HG03558 (cell line): ENCODE measurements around the gene PREX1.
"Not testable (repeated sequence)": the region's sequence is repeated elsewhere in the genome, so short reads cannot be mapped to it uniquely, and the experiment has no call there.

ENCODE experiments used
- ATAC-seq: cut with Tn5 transposase; IDR thresholded peaks from one replicate; pipeline ENCODE4 v1.9.1; 2021; ENCODE audit warnings: moderate number of reproducible peaks; ENCODE audit not compliant: unreplicated experiment; ENCODE audit errors: extremely low read depth

PREX1 gene

GRCh38 chr20:48599748-48600469 lies 227.9 kb downstream of the PREX1 start:
- no peak for ATAC-seq

DNA sequence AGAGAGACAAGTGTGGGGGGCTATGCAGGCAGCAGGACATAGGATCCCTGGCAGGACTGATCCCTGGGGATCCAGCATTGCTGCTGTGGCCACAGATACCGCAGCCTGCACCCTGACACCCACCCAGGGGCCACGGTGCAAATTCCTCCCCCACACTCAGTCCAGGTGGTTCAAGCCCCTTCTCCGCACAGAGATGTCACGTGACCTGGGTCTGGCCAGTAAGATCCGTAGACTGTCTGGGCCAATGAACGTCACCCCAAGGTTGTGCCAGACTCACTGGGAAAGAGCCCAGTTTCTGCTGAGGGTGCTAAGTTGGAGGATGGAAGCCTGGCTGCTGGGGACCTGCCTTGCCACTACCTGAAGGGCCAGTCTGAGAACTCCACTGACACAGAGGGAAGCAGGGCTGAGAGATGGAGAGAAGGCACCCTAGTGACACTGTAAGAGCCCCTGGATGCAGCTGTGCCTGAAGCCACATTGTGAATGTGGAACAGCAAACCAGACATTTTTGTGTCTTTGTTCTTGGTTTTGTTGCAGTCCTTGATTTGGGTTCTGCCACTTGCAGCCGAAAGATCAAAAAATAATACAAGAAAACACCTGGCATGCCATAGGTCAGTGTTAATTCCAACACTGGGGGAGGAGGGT lies 228.6 kb downstream of the PREX1 start:
- ATAC-seq: no peak

DNA sequence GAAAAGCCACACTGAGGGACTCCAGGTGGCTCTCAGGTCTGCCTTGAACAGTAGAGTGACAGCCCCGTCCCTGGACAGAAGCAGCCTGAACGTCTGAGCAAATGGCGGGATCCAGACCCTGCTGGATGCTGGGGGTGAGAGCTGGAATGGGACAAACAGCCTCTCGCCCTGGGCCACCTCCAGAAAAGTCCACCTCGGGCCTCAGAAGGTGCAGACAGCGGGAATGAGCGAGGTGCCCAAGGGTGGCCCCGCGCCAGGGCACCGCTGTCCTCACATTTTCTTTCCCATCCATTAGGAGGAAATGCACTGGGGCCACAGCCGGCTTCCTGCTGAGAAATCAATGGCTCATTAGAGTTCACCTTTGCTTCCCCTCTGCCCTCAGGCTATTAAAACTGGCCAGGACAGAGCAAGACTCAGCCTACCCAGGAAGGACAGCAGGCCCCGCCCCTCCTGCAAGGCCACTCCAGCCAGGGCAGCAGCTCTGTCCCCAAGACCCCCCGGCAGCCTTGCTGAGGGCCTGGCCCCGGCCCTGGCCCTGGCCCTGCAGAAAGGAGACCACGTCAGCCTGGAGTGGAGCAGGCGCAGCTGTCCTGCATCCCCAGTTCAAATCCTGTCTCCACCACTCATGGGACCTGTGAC lies 229.4 kb downstream of the PREX1 start:
- not testable (repeated sequence) for ATAC-seq

GRCh38 chr20:48597521-48598302 lies 230.1 kb downstream of the PREX1 start:
- ATAC-seq: no peak

DNA sequence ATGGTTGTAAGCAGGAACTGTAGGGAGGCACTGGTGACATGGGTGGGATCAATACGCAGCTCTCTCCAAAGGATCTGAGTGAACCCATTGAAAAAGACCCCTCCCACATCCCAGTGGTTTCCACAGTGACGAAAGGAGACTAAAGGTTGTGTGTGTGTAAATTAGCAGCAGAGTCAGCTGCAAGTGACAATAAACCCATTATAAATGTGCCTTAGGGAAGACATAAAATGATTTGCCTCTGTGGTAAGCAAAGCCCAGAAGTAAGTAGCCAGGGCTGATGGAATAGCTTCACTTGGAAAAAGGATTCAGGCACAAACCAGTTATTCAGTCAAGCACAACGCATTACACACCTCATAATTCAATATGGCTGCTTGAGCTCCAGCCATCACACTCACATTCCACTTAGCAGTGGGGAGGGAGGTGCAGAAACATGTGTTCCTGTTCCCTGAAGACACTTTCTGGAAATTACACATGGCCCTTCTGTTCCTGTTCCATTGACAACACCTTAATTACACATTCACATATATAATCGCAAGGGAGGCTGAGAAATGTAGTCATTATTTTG lies 231.4 kb downstream of the PREX1 start:
- ATAC-seq: no peak

DNA sequence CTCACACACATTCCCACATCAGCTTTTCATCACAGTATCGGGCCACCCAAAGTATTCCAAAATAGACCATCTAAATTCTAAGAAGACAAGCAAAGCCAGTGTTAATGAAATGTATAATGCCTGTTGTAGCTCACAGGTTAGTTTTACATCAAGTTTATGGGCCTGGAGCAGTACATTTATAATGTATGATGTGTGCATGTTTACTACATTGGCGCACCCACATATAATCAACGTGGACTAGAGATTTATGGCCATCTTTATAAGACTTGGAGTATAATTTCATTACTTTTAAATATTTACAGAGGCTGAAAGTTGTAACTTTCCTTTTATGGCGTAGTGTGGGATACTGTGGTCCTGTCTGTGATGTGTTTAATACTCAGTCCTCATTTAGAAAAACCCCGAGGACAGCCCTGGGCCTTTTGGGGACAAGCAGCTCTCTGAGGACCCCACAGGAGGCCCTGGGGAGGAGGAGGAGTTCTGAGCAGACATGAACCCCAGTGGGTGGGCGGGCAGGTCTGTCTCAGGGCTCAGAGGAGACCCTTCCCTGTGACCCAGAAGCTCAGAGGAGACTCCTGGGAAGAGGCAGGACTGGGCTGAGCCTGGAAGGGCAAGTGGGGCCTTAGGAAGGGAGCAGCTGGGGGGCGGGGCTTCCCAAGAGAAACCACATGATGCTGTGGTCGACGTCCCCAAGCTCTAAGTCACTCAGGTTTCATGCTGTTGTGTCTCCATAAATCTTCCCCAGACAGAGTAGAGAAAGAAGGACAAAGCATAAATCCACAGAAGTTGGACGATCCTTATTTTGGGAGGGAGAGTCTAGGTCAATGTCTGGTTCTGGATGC lies 232.1 kb downstream of the PREX1 start:
- ATAC-seq: no peak

GRCh38 chr20:48594533-48594932 lies 233.3 kb downstream of the PREX1 start:
- no peak for ATAC-seq

DNA sequence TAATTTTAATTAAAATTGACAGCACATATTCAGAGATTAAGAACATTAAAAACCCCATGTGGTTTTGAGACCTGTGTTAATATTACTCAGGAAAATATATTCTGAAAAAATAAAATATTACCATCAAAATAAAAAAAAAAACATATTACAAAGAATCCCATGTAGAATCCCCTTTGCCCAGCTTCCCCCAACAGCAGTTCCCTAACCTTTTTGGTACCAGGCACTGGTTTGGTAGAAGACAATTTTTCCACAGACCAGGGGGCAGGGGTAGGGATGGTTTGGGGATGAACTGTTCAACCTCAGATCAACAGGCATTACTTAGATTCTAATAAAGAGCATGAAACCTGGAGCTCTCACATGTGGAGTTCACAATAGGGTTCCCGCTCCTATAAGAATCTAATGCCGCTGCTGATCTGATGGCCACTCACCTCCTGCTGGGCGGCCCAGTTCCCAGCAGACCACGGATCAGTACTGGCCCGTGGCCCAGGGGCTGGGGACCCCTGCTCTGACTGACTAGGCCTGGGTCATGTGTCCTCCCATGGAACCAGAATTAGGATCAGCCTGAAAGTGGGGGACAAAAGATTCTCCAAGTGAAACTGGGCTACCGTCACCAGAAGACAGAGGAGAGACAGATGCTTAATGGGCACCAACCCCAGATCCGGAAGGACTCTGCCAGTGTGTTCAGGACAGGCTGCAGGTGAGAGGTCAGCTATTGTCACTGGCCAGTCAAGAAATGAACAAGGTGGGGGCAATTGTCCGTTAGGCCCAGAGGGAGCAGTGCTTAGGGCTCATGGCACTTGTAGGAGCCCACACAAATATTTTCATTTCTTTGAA lies 235.5 kb downstream of the PREX1 start:
- ATAC-seq: no peak

GRCh38 chr20:48586730-48587129 lies 241.1 kb downstream of the PREX1 start:
- ATAC-seq: no peak

DNA sequence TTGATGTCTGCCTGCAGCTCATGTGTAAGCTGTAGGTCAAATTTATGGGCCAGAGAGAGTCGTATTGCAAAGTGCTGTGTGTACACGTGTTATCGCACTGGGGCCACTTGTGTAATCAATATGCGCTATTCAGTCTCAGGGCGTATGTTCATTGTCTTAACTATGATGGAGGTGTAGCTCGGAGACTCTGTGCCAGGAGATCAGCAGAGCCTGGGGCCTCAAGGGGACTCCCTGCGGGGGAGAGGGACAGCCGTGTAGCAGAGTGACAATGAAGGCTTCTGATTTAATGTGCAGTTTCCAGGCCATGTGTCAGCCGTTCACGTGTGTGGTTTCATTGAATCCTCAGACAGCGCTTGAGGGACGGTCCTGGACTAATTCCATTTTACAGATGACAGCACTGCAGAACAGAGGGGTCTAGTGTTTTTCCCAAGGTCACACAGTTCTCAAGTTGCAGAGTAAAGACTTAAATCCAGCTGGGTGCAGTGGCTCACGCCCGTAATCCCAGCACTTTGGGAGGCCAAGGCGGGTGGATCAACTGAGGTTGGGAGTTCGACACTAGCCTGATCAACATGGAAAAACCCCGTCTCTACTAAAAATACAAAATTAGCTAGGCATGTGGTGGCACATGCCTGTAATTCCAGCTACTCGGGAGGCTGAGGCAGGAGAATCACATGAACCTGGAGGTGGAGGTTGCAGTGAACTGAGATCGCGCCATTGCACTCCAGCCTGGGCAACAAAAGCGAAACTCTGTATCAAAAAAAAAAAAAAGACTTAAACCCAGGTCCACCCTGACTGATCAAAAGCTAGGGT lies 242.5 kb downstream of the PREX1 start:
- no peak for ATAC-seq

DNA sequence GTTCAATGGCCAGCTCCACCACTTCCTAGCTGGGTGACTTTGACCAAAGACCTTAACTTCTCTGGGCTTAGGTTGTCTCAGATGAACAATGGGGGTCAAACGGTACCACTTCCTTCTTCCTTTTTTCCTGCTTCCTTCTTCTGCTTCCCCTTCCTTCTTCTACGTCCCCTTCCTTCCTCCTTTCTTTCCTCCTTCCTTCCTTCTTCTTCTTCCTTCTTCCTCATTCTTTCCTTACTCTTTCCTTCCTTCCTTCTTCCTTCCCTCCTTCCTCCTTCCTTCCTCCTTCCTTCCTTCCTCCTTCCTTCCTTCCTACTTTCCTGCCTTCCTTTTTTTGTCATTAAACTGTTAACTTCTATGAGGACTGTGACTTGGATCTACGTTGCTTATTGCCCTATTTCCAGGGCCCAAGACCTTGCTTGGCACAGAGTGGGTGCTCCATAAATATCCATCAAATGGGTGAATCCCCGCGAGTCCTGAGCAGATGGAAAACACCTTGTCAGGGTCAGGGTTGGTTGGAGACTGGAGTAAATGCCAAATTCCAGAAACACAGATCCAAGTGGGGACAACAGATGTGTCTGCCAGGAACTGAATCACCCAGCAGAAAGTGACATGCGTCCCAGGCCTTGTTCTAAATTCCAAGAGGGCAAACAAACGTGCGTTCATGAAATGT lies 243.3 kb downstream of the PREX1 start:
- ATAC-seq: no peak

DNA sequence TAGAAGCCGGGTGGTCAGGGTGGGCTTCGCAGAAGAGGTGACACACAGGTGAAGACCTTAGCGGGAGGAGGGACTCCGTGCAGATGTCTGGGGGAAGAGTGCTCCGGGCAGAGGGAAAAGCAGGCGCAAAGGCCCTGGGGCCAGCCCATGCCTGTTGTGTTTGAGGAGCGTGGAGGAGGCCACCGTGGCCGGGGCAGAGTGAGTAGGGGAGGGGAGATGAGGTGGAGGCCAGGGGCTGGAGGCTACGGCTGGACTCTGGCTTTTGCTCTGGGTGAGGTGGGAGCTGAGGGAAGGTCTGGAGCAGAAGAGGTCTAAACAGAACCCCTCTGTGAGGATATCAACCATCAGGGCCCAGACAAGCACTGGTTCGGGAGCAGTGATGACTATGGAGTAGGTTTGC lies 244.0 kb downstream of the PREX1 start:
- ATAC-seq: no peak

DNA sequence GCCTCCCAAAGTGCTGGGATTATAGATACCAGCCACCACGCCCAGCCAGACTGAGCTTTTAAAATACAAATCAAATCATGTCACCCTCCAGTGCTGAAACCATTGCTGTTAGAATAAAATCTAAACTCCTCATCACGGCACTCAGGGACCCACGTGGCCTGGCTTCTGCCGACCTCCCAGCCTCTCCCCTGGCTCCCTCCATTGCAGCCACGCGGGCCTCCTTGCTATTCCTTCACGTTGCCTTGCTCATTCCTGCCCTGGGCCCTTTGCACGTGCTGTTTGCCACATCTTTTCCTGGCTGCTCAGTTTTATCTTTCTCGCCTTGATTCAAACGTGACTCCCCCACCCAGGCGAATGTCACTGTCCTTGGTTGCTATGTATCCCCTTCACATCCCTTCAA lies 244.6 kb downstream of the PREX1 start:
- ATAC-seq: no peak

GRCh38 chr20:48582673-48582985 lies 245.2 kb downstream of the PREX1 start:
- no peak for ATAC-seq

DNA sequence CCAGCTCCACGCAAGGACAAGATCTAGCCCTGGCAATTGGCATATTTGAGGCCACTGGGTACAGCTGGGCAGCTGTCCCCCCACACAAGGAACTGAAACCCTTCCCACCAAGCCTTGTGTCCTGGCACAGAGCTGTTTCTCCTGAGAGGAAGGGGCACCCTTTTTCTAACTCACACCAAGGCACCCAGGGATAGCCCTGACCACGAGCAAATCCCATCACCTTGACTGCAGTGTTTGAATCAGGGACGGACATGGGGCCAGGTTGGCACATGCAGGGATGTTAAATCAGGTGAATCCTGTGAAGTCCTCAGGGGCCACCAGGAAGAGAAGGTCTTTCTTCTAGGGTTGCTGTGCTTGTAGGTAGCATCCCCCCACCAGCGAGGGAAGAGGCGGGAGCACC lies 246.6 kb downstream of the PREX1 start:
- ATAC-seq: no peak

DNA sequence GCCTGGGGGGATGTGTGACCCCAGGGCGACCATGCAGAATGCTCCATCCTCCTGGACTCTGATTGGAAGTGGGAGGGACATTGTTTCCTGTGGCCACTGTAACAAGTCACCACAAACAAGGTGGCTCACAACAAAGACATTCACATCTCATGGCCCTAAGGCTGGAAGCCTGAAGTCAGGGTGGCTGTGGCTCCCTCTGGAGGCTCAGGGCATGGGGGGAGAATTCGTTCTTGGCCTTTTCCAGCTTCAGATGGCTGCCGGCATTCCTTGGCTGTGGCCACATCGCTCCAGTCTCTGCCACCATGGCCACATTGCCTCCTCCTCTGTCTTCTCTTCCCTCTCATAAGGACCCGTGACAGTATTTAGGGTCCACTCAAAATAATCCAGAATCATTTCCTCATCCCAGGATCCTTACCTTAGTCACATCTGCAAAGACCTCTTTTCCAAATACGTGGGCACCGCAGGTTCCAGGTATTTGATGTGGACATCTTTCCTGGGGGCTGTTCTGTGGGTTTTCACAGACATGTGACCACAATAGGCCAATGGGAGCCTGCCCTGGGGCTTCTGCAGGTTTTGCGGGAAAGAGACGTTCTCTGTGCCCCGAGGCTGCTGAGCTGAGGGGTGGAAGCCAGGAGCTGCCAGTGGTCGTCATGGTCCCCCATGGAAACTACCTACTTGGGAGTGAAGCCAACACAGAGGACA lies 249.3 kb downstream of the PREX1 start:
- no peak for ATAC-seq

DNA sequence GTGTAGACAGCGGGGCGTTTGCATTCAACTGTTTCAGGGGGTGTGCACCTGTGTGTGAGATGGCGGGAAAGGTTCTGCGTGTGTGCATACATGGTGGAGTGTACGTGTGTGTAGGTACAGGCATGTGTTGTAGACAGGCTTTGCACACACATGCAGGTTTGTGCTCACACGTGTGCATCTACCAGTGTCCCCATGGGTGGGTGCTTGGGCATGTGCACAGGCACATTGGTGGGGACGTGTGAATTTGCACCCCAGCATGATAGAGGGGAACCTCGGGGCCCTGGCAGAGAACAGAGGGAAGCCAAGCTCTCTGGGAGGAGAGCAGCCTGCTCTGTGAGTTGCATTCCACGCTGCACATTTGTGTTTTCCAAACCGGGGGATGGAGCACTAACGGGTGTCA lies 250.2 kb downstream of the PREX1 start:
- no peak for ATAC-seq
